Mucosa of gallbladder (tissue), 1 donor: Measurements from ENCODE around the gene CDC25C. TPM values are rescaled to one million over a fixed set of nuclear protein-coding genes. Genes with fewer than 3 reads are reported as not detected.
"Not testable (repeated sequence)": the region's sequence is repeated elsewhere in the genome, so short reads cannot be mapped to it uniquely, and the experiment has no call there.

Experiments used
- DNase-seq: peaks from one replicate; pipeline ENCODE4 v3.0.0-alpha.2; 2020; ENCODE audit warnings: low spot score
- total RNA-seq: library from RNA; stranded (reverse); gene quantifications from one replicate; pipeline ENCODE4 v1.2.1, GENCODE V29; 2021
- donor health status: DM: no; HTN: no; CAD: no.

CDC25C gene
- total RNA-seq, 1 donor from 2014 or later = 0.37 TPM

GRCh38 chr5:138275895-138276294 is 55.7 kb downstream of the CDC25C start:
- DNase-seq = no peak

DNA sequence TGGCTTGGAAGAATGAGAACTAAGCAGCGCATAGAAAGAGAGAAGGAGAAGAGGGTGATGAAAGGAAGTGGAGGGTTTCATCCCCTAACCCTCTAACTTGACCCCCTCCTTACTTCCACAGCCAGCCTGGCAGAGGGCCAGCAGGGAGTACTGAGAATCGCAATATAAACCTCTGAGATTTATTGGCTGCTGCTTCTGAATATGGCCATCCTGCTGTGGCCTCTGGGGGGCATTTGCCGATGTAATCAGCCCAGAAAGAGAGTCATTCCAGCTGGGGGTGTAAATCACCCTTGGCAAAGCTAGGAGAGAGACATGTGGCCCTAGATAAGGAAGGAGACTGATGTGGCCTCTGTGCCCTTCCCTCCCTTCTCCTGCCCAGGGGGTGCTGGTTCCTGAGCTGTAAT is 56.2 kb downstream of the CDC25C start:
- DNase-seq = no peak

DNA sequence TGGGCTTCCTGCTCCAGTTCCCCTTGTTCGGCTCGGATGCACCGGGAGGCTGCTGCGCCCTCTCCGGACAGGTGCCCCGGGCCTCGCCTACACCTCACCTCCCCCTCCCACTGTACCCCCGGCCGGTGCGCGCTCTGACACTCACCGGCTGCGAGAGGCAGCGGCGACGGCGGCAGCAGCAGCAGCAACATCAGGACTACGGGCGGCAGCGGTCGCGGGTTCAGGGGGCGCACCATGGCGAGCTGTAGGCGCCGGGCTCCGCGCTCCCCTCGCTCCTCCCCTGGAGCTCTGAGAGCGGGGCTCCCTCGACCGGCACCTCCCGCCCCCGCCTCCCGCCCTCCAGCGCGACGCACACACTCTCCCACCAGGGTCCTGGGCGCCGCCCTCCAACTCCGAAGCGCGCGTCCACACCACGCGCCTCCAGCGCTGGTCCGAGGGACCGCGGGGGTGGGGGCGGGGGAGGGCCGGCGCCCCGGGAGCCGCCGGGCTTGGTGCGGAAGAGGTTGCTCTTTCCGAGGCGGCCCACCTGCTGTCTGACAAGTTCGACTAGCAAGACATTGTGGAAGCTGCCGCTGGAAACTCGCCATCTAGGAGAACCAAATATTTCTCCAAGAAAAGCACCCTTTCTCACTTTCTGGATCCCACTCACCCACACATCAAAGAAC is 57.3 kb downstream of the CDC25C start, which contains the start of gene GFRA3:
GFRA3 (minus strand) TSS at position 433 of the 665 bp plus-strand sequence; CDS start at position 236, 197 bp downstream.
- DNase-seq = no peak

DNA sequence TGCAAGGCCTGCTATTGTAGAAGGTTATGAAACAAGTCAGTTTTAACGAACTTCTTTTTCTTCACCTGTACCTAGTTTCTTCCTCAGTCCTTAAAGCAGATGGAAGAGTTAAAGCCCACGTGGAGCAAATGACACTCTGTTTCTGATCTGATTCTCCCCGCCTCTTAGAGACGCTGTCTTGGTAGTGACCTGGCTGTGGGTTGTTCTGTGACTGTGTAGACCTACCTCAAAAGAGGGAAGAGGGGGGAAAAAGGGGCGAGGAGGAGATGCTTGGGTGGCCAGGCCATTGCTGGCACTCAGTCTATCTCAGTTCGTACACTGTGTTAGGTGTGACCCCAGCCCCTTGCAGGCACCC is 57.8 kb downstream of the CDC25C start:
- DNase-seq = no peak

DNA sequence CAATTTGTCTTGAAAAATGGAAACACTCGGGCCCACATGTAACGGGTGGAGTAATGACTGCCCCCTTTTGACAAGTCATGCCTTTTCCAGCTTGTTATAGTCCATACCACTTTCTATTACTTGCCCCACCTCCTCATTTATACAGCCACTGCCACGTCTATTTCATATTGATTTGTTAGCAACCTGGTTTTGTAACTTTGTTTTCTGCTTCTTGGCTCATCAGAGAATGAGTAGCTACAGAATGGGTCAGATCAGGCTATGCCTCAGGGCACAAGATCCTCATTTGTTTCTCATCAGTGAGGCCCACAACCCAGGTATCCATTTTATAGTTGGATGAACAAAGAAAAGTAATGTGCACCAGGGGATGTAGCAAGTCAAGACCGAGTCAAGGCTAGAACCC is 58.9 kb downstream of the CDC25C start:
- DNase-seq = no peak

DNA sequence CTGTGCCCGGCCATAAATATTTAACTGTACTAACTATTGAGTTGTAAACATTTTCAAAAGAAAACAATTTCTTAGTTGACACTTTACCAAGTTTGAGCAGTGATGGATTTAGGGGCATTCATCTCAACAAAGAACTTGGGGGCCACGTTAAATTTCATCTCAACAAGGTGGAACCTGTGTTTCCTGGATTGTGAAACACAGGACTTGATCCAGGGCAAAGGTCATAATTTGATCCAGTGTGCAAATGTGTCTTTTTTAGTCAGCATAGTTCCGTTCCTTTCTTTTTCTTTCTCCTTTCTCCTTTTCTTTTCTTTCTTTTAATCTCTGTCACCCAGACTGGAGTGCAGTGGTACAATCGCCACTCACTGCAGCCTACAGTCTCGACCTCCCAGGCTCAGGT is 60.3 kb downstream of the CDC25C start:
- no peak for DNase-seq

DNA sequence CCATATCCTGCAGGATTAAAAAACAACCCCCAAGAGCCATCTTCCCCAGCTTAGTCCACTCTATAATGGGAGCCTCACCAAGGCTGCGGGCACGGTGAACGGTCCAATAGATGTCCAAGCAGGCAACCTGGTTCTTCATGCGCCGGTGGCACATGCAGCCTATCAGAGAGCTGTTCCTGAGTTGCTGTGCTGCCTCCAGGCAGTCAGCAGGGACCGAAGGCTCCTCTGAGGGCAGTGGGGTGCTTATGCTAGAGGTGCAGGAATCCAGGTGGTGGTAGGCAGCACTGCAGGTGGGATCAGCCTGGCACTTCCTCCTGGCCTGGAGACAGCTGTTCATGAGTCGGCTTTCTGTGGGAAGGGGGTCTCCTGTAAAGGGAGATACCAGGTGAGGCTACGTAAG is 67.4 kb downstream of the CDC25C start:
- DNase-seq = no peak

- no peak for DNase-seq
Observed at GRCh38 chr5:138263581-138263980, 68.0 kb downstream of the CDC25C start.

GRCh38 chr5:138258704-138259292 is 72.8 kb downstream of the CDC25C start:
- DNase-seq = no peak

- DNase-seq = no peak
Observed at GRCh38 chr5:138257583-138257982, 74.0 kb downstream of the CDC25C start.

DNA sequence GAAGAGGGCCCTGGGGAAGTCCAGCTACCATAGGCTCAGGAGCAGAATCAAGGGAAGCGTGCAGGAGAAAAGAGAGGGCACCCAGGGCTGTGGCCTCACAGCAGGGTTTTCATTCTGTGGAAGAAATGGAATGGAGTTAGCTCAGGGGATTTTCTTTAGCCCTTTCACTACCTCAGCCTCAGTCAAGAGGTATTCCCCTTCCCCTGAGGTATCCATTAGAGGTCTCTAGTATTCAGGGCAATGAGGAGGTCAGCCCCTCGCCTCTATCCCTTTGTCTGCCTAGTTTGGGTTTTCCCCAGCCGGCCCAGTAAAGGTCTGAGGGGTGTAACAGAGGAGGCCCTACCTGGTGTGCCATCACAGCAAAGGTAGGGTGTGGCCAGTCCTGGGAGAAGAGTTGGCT is 78.7 kb downstream of the CDC25C start:
- DNase-seq = no peak

DNA sequence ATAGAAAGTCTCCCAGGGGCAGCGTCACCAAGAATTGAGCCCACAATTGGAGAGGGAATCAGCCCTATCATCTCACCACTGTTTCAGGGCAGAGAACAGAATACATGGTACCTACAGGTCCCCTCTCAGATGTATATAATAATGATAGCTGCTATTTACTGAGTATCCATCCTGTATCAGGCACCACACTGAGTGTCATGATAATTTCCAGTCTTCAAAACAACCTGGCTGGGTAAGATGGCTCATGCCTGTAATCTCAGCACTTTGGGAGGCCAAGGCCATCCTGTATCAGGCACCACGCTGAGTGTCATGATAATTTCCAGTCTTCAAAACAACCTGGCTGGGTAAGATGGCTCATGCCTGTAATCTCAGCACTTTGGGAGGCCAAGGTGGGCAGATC is 83.8 kb downstream of the CDC25C start:
- not testable (repeated sequence) for DNase-seq

GRCh38 chr5:138246822-138247221 is 84.8 kb downstream of the CDC25C start:
- no peak for DNase-seq

GRCh38 chr5:138246334-138246733 is 85.3 kb downstream of the CDC25C start:
- no peak for DNase-seq

- DNase-seq = no peak
Observed at GRCh38 chr5:138245717-138246116, 85.9 kb downstream of the CDC25C start.

- no peak for DNase-seq
Observed at GRCh38 chr5:138243794-138244193, 87.8 kb downstream of the CDC25C start.

- no peak for DNase-seq
Observed at GRCh38 chr5:138241688-138242571, 89.7 kb downstream of the CDC25C start.

DNA sequence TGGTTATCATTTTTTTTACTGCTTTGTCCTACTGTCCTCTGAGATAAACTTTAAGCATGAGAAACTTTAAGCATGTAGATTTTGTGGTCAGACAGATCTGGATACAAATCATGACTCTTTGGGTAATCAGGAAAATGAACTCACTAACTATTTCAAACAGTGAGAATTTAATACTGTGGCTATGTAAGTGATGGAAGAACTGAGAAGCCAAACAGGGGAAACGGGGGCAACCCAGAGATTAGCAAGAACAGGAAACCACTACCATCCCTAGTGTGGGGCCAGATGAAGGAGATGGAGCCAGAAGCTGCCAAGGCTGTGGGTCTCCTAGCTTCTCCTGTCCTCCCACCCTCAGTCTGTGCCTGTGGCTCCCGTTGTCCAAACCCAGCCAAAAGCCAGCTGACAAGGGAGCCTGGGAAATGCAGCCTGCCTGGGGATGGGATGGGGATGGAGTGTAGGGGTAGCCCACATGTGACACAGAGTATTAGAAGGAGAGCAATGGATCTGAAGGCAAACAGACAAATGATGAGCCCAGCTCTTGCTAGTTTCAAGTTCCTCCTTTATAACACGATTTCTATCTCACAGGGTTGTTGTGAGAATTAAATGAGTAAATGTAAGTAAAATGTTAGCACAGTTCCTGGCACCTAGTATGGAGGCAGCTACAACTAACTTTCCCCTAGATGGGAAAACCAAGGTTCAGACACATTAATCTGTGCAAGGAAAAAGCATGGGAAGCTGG is 90.8 kb downstream of the CDC25C start:
- DNase-seq = no peak

DNA sequence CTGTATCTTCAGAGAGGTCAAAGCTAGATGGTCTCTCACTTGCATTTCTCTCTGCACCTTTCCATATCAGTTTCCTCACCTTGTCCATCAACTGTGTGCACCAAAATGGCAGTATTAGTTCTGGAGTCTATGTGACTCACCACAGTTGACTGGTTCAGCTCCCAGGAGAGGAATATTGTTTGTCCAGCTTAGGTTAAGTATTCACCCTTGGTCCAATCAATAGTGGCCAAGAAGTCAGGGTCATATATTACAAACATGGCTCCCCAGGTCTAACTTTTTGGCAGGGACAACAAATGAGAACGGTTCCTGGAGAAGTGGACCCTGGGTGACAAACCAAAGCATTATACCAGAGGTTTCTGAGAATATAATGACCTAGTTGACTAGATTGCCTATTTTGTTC is 93.6 kb downstream of the CDC25C start:
- no peak for DNase-seq
